Measurements from ENCODE around the gene FBN2. TPM values are rescaled to one million over a fixed set of nuclear protein-coding genes. Genes with fewer than 3 reads are reported as not detected.

Gene FBN2
- polyA plus RNA-seq, 1 experiment, result 157 TPM

- POLR2A ChIA-PET, result interaction anchor here (0.6 kb wide), 1 partner anchor 184 kb away, joined by 5 read pairs; no protein-coding TSS in a partner anchor
These were observed 113.4 kb downstream of the FBN2 start for GRCh38 chr5:128424646-128425045.

DNA sequence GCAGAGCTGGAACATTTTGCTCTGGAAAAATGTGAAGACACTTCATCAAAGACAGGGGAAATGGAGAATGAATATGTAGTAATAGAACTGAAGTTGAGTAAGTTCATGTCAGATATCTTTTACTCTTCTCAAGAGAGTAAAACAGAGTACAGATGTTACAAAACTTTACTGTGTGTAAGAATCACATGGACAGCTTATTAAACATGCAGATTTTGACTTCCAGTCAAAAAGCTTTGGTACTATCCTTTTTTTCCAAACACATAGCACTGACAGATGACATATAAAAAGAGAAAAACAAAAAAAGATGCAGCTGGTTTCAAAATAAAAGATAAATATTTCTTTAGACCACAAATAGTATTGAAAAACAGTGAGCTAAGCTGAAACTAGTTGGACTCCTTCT, 115.4 kb downstream of the FBN2 start:
- ChIA-PET CTCF (interaction anchor here (1.0 to 1.1 kb wide), 2 partner anchors 12 to 256 kb away, joined by 3 read pairs; no protein-coding TSS in a partner anchor), POLR2A (no interaction called here)
- Histone ChIP-seq H3K4me3 (ENCODE audit: low read depth, low read length) (no peak overlapping the region), H3K36me3 (ENCODE audit: control insufficient read depth, insufficient read depth, low read length) (peaks cover 2% of the 10 kb centered on the region; the same call in 1 of the 2 replicates), H3K27me3 (ENCODE audit: control insufficient read depth, insufficient read depth, low read length) (no peaks in the 10 kb centered on the region)
- no peak for DNase-seq (ENCODE audit: low read depth)
- TF ChIP-seq, protein P1, sequence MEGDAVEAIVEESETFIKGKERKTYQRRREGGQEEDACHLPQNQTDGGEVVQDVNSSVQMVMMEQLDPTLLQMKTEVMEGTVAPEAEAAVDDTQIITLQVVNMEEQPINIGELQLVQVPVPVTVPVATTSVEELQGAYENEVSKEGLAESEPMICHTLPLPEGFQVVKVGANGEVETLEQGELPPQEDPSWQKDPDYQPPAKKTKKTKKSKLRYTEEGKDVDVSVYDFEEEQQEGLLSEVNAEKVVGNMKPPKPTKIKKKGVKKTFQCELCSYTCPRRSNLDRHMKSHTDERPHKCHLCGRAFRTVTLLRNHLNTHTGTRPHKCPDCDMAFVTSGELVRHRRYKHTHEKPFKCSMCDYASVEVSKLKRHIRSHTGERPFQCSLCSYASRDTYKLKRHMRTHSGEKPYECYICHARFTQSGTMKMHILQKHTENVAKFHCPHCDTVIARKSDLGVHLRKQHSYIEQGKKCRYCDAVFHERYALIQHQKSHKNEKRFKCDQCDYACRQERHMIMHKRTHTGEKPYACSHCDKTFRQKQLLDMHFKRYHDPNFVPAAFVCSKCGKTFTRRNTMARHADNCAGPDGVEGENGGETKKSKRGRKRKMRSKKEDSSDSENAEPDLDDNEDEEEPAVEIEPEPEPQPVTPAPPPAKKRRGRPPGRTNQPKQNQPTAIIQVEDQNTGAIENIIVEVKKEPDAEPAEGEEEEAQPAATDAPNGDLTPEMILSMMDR (IDR thresholded peaks at IDR 0.05; ENCODE audit: insufficient read depth, low read depth, low read length), result no peak

More at GRCh38 chr5:128424646-128425045, 113.4 kb downstream of the FBN2 start:
- no peak for DNase-seq (ENCODE audit: low read depth)
- CTCF ChIA-PET, result interaction anchor here (0.9 kb wide), 1 partner anchor 13 kb away, joined by 3 read pairs; no protein-coding TSS in a partner anchor
- H3K4me3 ChIP-seq (ENCODE audit: low read depth, low read length), result no peak overlapping the region
- no peaks in the 10 kb centered on the region for H3K27me3 ChIP-seq (ENCODE audit: control insufficient read depth, insufficient read depth, low read length)
- TF ChIP-seq, protein P1 (IDR thresholded peaks at IDR 0.05; ENCODE audit: insufficient read depth, low read depth, low read length), result no peak
- H3K36me3 ChIP-seq (ENCODE audit: control insufficient read depth, insufficient read depth, low read length), result peaks cover 2% of the 10 kb centered on the region; the same call in 1 of the 2 replicates

GRCh38 chr5:128414469-128414868, 123.6 kb downstream of the FBN2 start:
- TF ChIP-seq, protein P1 (IDR thresholded peaks at IDR 0.05; ENCODE audit: insufficient read depth, low read depth, low read length), result no peak
- no peak for DNase-seq (ENCODE audit: low read depth)
- Histone ChIP-seq H3K4me3 (ENCODE audit: low read depth, low read length) (no peak overlapping the region), H3K36me3 (ENCODE audit: control insufficient read depth, insufficient read depth, low read length) (no peaks in the 10 kb centered on the region), H3K27me3 (ENCODE audit: control insufficient read depth, insufficient read depth, low read length) (no peaks in the 10 kb centered on the region)
- CTCF ChIA-PET, result interaction anchor here (0.7 kb wide), 1 partner anchor 18 kb away, joined by 5 read pairs; no protein-coding TSS in a partner anchor
- POLR2A ChIA-PET, result no interaction called here

GRCh38 chr5:128413356-128413755, 124.7 kb downstream of the FBN2 start:
- Histone ChIP-seq H3K4me3 (ENCODE audit: low read depth, low read length) (no peak overlapping the region), H3K27me3 (ENCODE audit: control insufficient read depth, insufficient read depth, low read length) (no peaks in the 10 kb centered on the region), H3K36me3 (ENCODE audit: control insufficient read depth, insufficient read depth, low read length) (no peaks in the 10 kb centered on the region)
- ChIA-PET POLR2A (no interaction called here), CTCF (no interaction called here)
- DNase-seq (ENCODE audit: low read depth), result no peak
- TF ChIP-seq, protein P1 (IDR thresholded peaks at IDR 0.05; ENCODE audit: insufficient read depth, low read depth, low read length), result no peak

GRCh38 chr5:128412145-128412930, 125.7 kb downstream of the FBN2 start:
- Histone ChIP-seq H3K4me3 (ENCODE audit: low read depth, low read length) (no peak overlapping the region), H3K36me3 (ENCODE audit: control insufficient read depth, insufficient read depth, low read length) (no peaks in the 10 kb centered on the region), H3K27me3 (ENCODE audit: control insufficient read depth, insufficient read depth, low read length) (no peaks in the 10 kb centered on the region)
- DNase-seq (ENCODE audit: low read depth), result no peak
- CTCF ChIA-PET, result interaction anchor here (0.7 to 1.6 kb wide), 3 partner anchors 12 to 263 kb away, joined by 3 read pairs; no protein-coding TSS in a partner anchor
- TF ChIP-seq, protein P1 (IDR thresholded peaks at IDR 0.05; ENCODE audit: insufficient read depth, low read depth, low read length), result no peak
- POLR2A ChIA-PET, result no interaction called here
